ENCODE results near the gene FAM24B.

The FAM24B gene

DNA sequence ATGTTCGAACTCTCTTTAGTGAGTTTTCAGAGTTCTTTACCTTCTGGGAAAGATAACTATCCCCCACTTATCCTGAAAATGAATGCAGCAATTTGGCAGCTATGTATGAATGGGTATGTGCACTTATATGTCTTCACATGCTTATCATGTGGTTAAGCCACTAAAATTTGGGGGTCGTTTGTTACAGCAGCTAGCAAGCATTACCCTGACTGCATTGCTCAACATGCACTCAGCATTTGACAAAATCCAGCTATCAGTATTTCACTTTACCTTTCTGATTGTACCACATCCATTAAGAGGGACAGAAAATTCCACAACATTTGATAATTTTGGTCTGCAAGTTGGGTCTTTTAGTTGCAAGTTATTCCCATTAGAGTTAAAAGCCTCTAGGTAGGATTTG is 43.5 kb downstream of the FAM24B start:
- no peak overlapping the region for H3K4me3 ChIP-seq (ENCODE audit: low read depth, low read length)
- DNase-seq (ENCODE audit: low read depth) = no peak
- TF ChIP-seq CTCF (IDR thresholded peaks at IDR 0.05; ENCODE audit: low read depth, low read length) (no peak), POLR2A (IDR thresholded peaks at IDR 0.05; ENCODE audit: extremely low read depth, insufficient read length) (no peak), MYC (IDR thresholded peaks at IDR 0.05; ENCODE audit: low read depth, low read length) (no peak)
- TF ChIP-seq, protein P1, sequence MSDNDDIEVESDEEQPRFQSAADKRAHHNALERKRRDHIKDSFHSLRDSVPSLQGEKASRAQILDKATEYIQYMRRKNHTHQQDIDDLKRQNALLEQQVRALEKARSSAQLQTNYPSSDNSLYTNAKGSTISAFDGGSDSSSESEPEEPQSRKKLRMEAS (IDR thresholded peaks at IDR 0.05; ENCODE audit: low read depth, low read length) = no peak

DNA sequence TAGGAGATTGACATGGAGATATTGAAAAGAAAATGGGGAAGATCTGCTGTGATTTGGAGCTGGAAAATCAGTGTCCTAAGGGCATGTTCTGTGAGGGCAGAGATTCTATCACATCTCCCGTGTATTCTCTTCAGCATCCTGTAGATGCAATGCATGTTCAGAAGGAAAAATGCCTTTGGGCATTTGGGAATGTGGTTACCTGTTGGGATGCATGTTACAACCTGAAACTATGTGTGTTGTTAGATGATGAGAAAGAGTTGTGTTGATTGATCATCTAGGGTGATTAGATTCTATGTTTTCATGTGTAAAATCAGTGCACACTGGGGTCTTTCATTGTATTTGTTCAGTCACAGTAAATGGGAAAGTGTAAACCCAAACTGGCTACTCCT is 48.4 kb downstream of the FAM24B start:
- no peak for DNase-seq (ENCODE audit: low read depth)
- no peak overlapping the region for H3K4me3 ChIP-seq (ENCODE audit: low read depth, low read length)
- TF ChIP-seq MYC (IDR thresholded peaks at IDR 0.05; ENCODE audit: low read depth, low read length) = no peak
- TF ChIP-seq POLR2A (IDR thresholded peaks at IDR 0.05; ENCODE audit: extremely low read depth, insufficient read length) = no peak
- TF ChIP-seq, protein P1 (IDR thresholded peaks at IDR 0.05; ENCODE audit: low read depth, low read length) = no peak
- no peak for TF ChIP-seq CTCF (IDR thresholded peaks at IDR 0.05; ENCODE audit: low read depth, low read length)

DNA sequence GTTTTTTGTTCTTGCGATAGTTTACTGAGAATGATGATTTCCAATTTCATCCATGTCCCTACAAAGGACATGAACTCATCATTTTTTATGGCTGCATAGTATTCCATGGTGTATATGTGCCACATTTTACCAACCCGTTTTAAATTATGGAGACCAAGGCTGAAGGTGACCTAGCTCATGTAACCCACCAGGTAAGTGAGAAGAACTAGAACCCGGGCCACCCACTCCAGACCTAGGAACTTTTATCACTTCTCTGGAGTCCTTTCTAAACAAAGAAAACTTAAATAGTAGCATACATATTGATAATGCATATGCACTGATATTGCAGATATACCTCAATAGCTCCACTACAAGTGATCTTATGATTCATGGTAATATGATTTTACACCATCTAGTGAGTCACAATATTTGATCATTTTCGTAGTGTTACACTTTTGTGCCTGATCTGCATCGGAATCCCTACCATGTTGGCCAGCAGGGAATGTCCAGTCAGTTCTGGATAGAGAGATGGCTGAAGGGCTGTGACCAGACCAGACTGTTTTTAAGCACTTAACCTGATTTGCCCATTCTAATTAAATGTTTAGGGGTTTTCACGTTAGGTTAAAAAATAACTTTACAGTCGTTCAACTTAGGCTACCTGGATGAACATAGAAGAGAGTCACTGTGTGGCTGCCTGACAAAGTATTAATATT is 49.0 kb downstream of the FAM24B start:
- no peak overlapping the region for H3K4me3 ChIP-seq (ENCODE audit: low read depth, low read length)
- TF ChIP-seq MYC (IDR thresholded peaks at IDR 0.05; ENCODE audit: low read depth, low read length) = no peak
- TF ChIP-seq, protein P1 (IDR thresholded peaks at IDR 0.05; ENCODE audit: low read depth, low read length) = no peak
- no peak for TF ChIP-seq POLR2A (IDR thresholded peaks at IDR 0.05; ENCODE audit: extremely low read depth, insufficient read length)
- no peak for TF ChIP-seq CTCF (IDR thresholded peaks at IDR 0.05; ENCODE audit: low read depth, low read length)
- DNase-seq (ENCODE audit: low read depth) = no peak

DNA sequence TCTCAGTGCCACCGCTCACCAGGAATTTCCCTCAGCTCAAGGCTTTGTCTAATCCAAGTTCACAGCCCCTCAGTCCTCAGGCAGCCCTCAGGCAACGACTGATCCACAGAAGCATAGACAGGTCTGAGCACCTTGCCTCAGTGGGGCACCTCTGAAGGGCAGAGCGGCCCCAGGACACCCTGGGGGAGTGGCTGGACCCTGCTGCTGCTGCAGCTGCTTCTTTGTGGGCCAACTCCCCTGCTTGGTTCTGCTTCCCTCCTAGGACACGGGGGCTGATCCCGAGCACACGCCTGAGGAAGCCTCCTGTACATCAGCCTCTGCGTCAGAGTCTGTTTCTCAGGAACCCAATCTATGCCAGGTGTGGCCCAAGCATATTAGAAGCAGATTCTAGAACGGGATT is 49.9 kb downstream of the FAM24B start:
- no peak for TF ChIP-seq POLR2A (IDR thresholded peaks at IDR 0.05; ENCODE audit: extremely low read depth, insufficient read length)
- TF ChIP-seq CTCF (IDR thresholded peaks at IDR 0.05; ENCODE audit: low read depth, low read length) = no peak
- TF ChIP-seq, protein P1 (IDR thresholded peaks at IDR 0.05; ENCODE audit: low read depth, low read length) = no peak
- TF ChIP-seq MYC (IDR thresholded peaks at IDR 0.05; ENCODE audit: low read depth, low read length) = no peak
- H3K4me3 ChIP-seq (ENCODE audit: low read depth, low read length) = no peak overlapping the region
- DNase-seq (ENCODE audit: low read depth) = no peak

GRCh38 chr10:122828716-122829255 is 50.6 kb downstream of the FAM24B start:
- no peak for DNase-seq (ENCODE audit: low read depth)
- TF ChIP-seq POLR2A (IDR thresholded peaks at IDR 0.05; ENCODE audit: extremely low read depth, insufficient read length) (no peak), CTCF (IDR thresholded peaks at IDR 0.05; ENCODE audit: low read depth, low read length) (no peak), MYC (IDR thresholded peaks at IDR 0.05; ENCODE audit: low read depth, low read length) (no peak)
- TF ChIP-seq, protein P1 (IDR thresholded peaks at IDR 0.05; ENCODE audit: low read depth, low read length) = no peak
- H3K4me3 ChIP-seq (ENCODE audit: low read depth, low read length) = no peak overlapping the region
